Fibroblast of skin of back (primary cell): ENCODE measurements around the gene ADAM17.

ENCODE experiments used
- DNase-seq: peaks from one replicate; pipeline ENCODE4 v3.0.0-alpha.2; 2013

Gene ADAM17

DNA sequence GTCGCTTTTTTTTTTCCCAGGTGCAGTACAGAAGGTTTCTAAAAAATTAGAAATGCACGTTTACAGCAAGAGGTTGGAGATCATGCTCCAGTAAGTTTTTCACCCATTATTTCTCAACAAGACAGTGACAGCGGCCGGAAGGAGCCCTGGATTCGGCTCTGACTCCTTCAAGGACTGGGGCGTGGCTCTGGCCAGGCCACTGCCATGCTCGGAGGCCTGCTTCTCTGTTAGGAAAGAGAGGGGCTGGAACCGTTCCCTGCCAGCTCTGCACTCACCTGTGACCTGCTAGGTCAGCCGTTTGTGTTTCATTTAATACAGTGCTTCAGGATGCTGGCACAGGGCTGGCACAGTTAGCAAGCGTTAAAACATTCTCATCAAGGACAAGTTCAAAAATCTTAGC is 87.9 kb downstream of the ADAM17 start:
- DNase-seq, result no peak

GRCh38 chr2:9466147-9466683 is 89.4 kb downstream of the ADAM17 start:
- DNase-seq, result no peak

DNA sequence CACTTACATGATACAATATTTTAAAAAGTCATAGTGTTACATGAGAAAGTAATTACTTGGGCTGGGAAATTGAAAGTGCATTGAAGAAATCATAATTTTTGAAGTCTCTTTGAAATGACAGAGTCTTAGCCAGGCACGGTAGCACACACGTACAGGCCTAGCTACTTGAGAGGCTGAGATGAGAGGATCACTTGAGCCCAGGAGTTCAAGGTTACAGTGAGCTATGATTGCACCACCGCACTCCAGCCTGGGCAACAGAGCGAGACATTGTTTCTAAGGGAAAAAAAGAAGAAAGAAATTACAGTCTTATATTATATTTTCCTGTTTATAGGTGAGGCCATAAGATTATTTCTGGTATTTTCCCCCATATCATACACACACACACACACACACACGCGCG is 90.5 kb downstream of the ADAM17 start:
- no peak for DNase-seq

GRCh38 chr2:9463698-9464034 is 92.0 kb downstream of the ADAM17 start:
- DNase-seq, result no peak

GRCh38 chr2:9462886-9463697 is 92.5 kb downstream of the ADAM17 start:
- DNase-seq, result no peak

DNA sequence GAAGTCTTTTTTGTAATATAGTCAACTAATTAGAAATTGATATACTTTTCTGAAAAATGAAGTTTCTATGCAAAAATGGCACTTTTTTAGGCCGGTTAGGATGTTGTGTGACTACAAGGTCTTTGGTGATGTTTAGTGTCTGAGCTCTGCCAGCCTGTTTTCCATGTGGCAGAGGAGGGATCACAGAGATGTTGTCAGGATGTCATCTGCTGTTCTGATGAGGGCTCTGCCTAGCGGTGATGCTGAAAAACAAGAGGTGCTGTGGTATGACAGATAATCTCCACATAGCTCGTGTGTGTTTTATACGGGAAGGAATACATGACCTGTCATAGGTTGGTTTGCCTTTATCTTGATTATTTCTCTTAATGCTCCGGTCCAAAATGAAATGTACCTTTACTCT is 93.3 kb downstream of the ADAM17 start:
- DNase-seq, result no peak

DNA sequence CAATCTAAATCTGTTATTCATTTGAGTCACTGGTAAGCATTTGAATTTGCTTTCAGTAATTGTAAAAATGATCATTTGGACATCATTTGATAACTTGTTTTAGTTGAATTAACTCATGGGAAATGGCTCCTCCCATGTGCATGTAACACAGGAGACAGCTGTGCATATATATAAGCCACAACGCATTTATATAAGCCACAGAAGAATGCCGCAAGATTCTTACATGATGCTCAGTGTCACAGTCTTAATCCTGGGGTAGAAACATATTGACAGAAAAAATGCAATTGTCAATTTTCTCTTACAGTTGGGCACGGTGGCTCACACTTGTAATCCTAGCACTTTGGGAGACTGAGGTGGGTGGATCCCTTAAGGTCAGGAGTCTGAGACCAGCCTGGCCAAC is 94.6 kb downstream of the ADAM17 start:
- no peak for DNase-seq

- no peak for DNase-seq
Observed at GRCh38 chr2:9460441-9461017, 95.1 kb downstream of the ADAM17 start.

- DNase-seq, result no peak
Observed at GRCh38 chr2:9451231-9451630, 104.4 kb downstream of the ADAM17 start.

- DNase-seq, result no peak
Observed at GRCh38 chr2:9445089-9445488, 110.5 kb downstream of the ADAM17 start.

DNA sequence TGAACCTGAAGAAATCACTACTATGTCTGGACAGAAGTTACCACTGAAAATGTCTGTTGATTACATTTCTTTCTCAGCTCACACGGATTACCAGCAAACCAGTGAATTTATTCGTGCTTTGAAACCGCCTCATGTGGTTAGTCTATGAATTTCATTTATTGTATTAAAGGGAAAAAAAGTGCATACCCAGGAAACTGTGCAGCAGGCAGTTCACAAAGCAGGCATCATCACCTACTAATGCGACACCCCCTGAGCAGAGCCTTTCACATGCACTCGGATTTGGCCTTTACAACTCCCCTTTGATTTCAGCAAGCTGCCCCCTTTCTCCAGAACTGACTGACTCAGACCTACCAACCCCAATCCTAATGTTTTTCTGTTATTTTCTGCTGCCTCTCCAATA is 112.1 kb downstream of the ADAM17 start:
- DNase-seq, result no peak

DNA sequence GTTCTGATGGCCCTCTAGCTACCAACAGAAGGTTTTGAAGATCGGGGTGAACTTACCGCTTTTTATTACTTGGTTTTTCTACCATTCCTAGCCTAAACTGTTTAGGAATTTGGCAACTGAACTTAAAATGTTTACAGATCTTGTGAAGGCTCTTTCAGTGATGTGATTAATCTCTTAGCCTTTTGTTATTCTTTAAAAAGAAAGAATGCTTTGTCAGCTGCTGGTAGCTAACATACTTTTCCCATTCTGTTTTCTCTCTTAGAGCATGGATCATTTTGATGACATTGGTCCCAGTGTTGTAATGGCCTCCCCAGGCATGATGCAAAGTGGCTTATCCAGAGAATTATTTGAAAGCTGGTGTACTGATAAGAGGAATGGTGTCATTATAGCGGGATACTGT is 114.1 kb downstream of the ADAM17 start:
- DNase-seq, result peak; percentile 30

DNA sequence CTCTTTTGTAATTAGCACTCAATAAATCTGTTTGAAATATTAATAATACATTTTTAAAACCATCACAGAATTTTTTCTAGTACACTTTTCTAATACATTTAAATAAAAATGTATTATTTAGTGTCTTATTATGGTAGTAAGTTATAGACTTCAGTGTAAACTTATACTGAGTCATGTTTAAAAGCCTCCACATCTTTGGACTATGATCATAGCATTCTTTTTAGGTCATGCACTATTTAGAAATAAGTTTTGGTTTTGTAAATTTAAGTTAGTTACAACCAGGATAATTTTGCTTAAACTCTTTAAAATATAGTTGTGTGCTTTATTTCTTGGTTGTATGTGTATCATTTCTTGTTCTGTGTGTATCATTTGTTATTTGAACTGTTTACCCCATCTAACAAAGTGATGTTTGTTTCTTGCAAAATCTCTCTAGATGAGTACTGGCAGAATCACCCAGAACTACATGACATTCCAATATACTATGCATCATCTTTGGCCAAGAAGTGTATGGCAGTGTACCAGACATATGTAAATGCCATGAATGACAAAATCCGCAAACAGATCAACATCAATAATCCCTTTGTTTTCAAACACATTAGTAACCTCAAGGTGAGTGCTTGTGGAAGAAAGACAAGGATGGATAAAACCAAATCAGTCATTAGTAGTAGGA is 115.4 kb downstream of the ADAM17 start:
- peak; percentile 59 for DNase-seq

DNA sequence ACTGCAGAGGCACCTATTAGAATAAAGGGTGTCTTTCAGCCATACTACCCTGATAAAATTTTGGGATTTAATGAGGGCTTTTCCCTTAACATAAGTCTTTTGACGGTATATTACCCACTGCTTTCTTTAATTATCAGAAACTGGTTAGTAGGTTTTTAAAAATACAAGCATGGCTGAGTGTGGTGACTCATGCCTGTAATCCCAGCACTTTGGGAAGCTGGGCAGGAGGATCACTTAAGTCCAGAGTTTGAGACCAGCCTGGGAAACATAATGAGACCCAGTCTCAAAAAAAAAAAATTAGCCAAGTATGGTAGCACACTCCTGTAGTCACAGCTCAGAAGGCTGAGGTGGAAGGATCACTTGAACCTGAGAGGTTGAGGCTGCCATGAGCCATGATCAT is 116.1 kb downstream of the ADAM17 start:
- DNase-seq, result peak; percentile 32
